HFF-Myc (cell line): ENCODE data around the gene CDC123.

ENCODE experiments used
- DNase-seq: peaks from one replicate; pipeline ENCODE4 v3.0.0-alpha.2; 2011; ENCODE audit warnings: low read depth; ENCODE audit errors: extremely low read depth
- H3K4me3 ChIP-seq: replicated peaks from 2 replicates; pipeline ENCODE4 v1.5.1; 2011; ENCODE audit warnings: low read depth, mild to moderate bottlenecking, control low read depth, low read length
- CTCF ChIP-seq: IDR thresholded peaks from 2 replicates; pipeline ENCODE4 v1.5.1; 2012; ENCODE audit warnings: mild to moderate bottlenecking, low read depth, low read length, control low read depth; ENCODE audit errors: missing control alignments

Gene CDC123

GRCh38 chr10:12180221-12180974 is 15.6 kb upstream of the CDC123 start:
- DNase-seq: no peak
- no peak overlapping the region for H3K4me3 ChIP-seq
- TF ChIP-seq CTCF: no peak

GRCh38 chr10:12181065-12181775 is 14.8 kb upstream of the CDC123 start:
- TF ChIP-seq CTCF: no peak
- DNase-seq: no peak
- no peak overlapping the region for H3K4me3 ChIP-seq

GRCh38 chr10:12184165-12184564 is 11.8 kb upstream of the CDC123 start:
- DNase-seq: no peak
- TF ChIP-seq CTCF: no peak
- no peak overlapping the region for H3K4me3 ChIP-seq

- no peak for TF ChIP-seq CTCF
- DNase-seq: no peak
- no peak overlapping the region for H3K4me3 ChIP-seq
Observed at GRCh38 chr10:12186323-12186722, 9.7 kb upstream of the CDC123 start.

- DNase-seq: no peak
- no peak for TF ChIP-seq CTCF
- H3K4me3 ChIP-seq: no peak overlapping the region
Observed at GRCh38 chr10:12187321-12187905, 8.6 kb upstream of the CDC123 start.

GRCh38 chr10:12188656-12189055 is 7.3 kb upstream of the CDC123 start:
- H3K4me3 ChIP-seq: no peak overlapping the region
- DNase-seq: no peak
- TF ChIP-seq CTCF: no peak
